ENCODE results near the gene TIMM9. TPM values are rescaled to one million over a fixed set of nuclear protein-coding genes. Genes with fewer than 3 reads are reported as not detected.

TIMM9 gene

Small RNA genes lying within 50 kb of the gene (small RNA-seq; reads per million reads assigned to genes)
- not detected for gene HSBP1P1
- gene RF00019 = not detected

Measured in skeletal muscle satellite cell (primary cell).